ENCODE results near the gene CADPS. TPM values are rescaled to one million over a fixed set of nuclear protein-coding genes. Genes with fewer than 3 reads are reported as not detected.

Gene CADPS
- polyA plus RNA-seq, 1 of the 3 experiments (the other 2 are of a cell fraction): 5.8 TPM

- Histone ChIP-seq H3K4me1 (ENCODE audit: control insufficient read depth in 1 of 2, insufficient read depth in 2 of 2, low read depth in 1 of 2, low read length in 1 of 2) (peaks cover 0 to 5% of the 10 kb centered on the region in 2 experiments; a peak in 1 of 4 replicates), H3K36me3 (replicated peaks in 1 of 2; ENCODE audit: control insufficient read depth in 1 of 2, insufficient read depth in 2 of 2, low read length in 1 of 2) (no peaks in the 10 kb centered on the region), H3K9ac (no peak overlapping the region), H3K27ac (ENCODE audit: low read depth in 2 of 2, low read length in 1 of 2) (no peak overlapping the region), H3K9me2 (no peaks in the 10 kb centered on the region), H3K79me2 (ENCODE audit: insufficient read depth) (no peaks in the 10 kb centered on the region), H3K4me2 (peak overlapping the region; percentile 33), H4K20me1 (ENCODE audit: insufficient read depth) (no peaks in the 10 kb centered on the region), H2AFZ (ENCODE audit: low read depth) (no peak overlapping the region), H3F3A (replicated peaks; ENCODE audit: insufficient read depth) (no peaks in the 10 kb centered on the region), H3K27me3 (ENCODE audit: insufficient read depth) (peaks cover 91% of the 10 kb centered on the region), H3K4me3 (ENCODE audit: low read depth in 2 of 2, low read length in 1 of 2) (no peak overlapping the region), H3K9me3 (no peaks in the 10 kb centered on the region)
- peak; percentile 41 for DNase-seq
- TF ChIP-seq JUND (IDR thresholded peaks at IDR 0.05) (no peak), EZH2phosphoT487 (IDR thresholded peaks at IDR 0.05; ENCODE audit: borderline replicate concordance, low read depth) (peak; percentile 52; the same call in 1 of the 2 replicates)
- WGBS (ENCODE audit: low lambda C conversion rate): 19% methylated on average over 41 of the region's 49 CpGs
- CTCF ChIA-PET: interaction anchor here (0.6 kb wide), 1 partner anchor 93 kb away, joined by 3 read pairs; no protein-coding TSS in a partner anchor
- POLR2A ChIA-PET: no interaction called here
Observed at GRCh38 chr3:62370858-62371719, 504.1 kb downstream of the CADPS start.

- Histone ChIP-seq H3K4me1 (ENCODE audit: control insufficient read depth in 1 of 2, insufficient read depth in 2 of 2, low read depth in 1 of 2, low read length in 1 of 2) (peaks cover 0 to 5% of the 10 kb centered on the region in 2 experiments; a peak in 1 of 4 replicates), H3K4me2 (peak overlapping the region; percentile 33), H3K9me2 (no peaks in the 10 kb centered on the region), H3K27ac (ENCODE audit: low read depth in 2 of 2, low read length in 1 of 2) (no peak overlapping the region), H3K27me3 (ENCODE audit: insufficient read depth) (peaks cover 84% of the 10 kb centered on the region), H3K9me3 (no peaks in the 10 kb centered on the region), H3K9ac (no peak overlapping the region), H3F3A (replicated peaks; ENCODE audit: insufficient read depth) (no peaks in the 10 kb centered on the region), H3K36me3 (replicated peaks in 1 of 2; ENCODE audit: control insufficient read depth in 1 of 2, insufficient read depth in 2 of 2, low read length in 1 of 2) (no peaks in the 10 kb centered on the region), H3K4me3 (ENCODE audit: low read depth in 2 of 2, low read length in 1 of 2) (no peak overlapping the region), H2AFZ (ENCODE audit: low read depth) (no peak overlapping the region), H4K20me1 (ENCODE audit: insufficient read depth) (no peaks in the 10 kb centered on the region), H3K79me2 (ENCODE audit: insufficient read depth) (no peaks in the 10 kb centered on the region)
- ChIA-PET POLR2A (no interaction called here), CTCF (interaction anchor here (0.7 to 1.0 kb wide), 2 partner anchors 19 to 189 kb away, joined by 3 to 4 read pairs; no protein-coding TSS in a partner anchor)
- no peak for TF ChIP-seq MAX (IDR thresholded peaks at IDR 0.05; ENCODE audit: low read depth)
- no peak for TF ChIP-seq NFIC (IDR thresholded peaks at IDR 0.05; ENCODE audit: borderline replicate concordance)
- TF ChIP-seq SIN3A (IDR thresholded peaks at IDR 0.05; ENCODE audit: borderline replicate concordance, low read depth, low read length): no peak
- TF ChIP-seq FOSL2 (IDR thresholded peaks at IDR 0.05; ENCODE audit: borderline replicate concordance, low read depth): no peak
- TF ChIP-seq TAF1 (IDR thresholded peaks at IDR 0.05; ENCODE audit: borderline replicate concordance, low read depth, low read length): no peak
- TF ChIP-seq REST (IDR thresholded peaks at IDR 0.05; ENCODE audit: low read depth, low read length): no peak
- no peak for TF ChIP-seq GATA2 (CRISPR knock-in tag; IDR thresholded peaks at IDR 0.05)
- TF ChIP-seq CHD2 (IDR thresholded peaks at IDR 0.05; ENCODE audit: low read length, partially characterized antibody): no peak
- TF ChIP-seq IRF3 (IDR thresholded peaks at IDR 0.05; ENCODE audit: low read depth, low read length): no peak
- no peak for TF ChIP-seq POLR2AphosphoS5 (IDR thresholded peaks at IDR 0.05; ENCODE audit: low read depth, low read length)
- TF ChIP-seq USF1 (IDR thresholded peaks at IDR 0.05; ENCODE audit: borderline replicate concordance, low read depth): no peak
- WGBS (ENCODE audit: low lambda C conversion rate): 30% methylated on average over 22 of the region's 46 CpGs
- DNase-seq: peak; percentile 47
Observed at GRCh38 chr3:62370112-62370857, 504.9 kb downstream of the CADPS start.

Measured in SK-N-SH (cell line).